HPDE6-E6E7 (cell line): ENCODE results near the gene NEXN.
"Not testable (repeated sequence)": the region's sequence is repeated elsewhere in the genome, so short reads cannot be mapped to it uniquely, and the experiment has no call there.

Experiments
- DNase-seq: peaks from one replicate; pipeline ENCODE4 v3.0.0; 2011; ENCODE audit warnings: missing footprints; ENCODE audit errors: extremely low spot score

The NEXN gene

DNA sequence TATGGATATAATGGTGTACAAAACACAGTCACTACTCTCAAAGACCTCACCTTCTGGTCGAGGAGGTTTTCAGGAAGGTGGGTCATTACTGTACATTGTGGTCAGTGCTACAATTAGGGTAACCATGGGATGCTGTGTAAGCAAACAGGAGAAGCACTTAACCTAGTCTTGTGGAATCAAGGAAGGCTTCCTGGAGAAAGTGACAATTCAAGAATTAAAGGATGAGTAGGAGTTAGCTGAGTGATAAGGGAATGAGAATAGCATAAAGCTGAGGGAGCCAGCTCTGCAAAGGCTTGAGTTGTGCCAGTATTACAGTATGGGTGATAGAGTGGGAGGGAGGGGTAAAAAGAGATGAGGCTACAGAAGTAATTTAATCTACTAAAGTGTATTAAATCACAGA is 17.2 kb downstream of the NEXN start:
- no peak for DNase-seq

GRCh38 chr1:77906019-77906545 is 17.7 kb downstream of the NEXN start:
- no peak for DNase-seq

DNA sequence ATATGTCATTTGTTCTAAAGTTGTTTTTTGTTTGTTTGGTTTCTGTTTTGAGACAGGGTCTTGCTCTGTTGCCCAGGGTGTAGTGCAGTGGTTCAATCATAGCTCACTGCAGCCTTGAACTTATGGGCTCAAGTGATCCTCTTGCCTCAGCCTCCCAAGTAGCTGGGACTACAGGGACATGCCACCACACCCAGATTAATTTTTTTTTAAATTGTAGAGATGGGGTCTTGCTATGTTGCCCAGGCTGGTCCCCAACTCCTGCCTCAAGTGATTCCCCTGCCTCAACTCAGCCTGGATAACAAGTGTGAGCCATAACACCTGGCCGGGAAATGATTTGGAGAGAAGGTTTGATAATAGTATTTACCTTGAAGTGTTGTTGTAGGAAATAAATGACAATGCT is 18.2 kb downstream of the NEXN start:
- no peak for DNase-seq

- DNase-seq, result no peak
These were observed 21.7 kb downstream of the NEXN start for GRCh38 chr1:77910116-77910515.

GRCh38 chr1:77918918-77919317 is 30.5 kb downstream of the NEXN start:
- not testable (repeated sequence) for DNase-seq

DNA sequence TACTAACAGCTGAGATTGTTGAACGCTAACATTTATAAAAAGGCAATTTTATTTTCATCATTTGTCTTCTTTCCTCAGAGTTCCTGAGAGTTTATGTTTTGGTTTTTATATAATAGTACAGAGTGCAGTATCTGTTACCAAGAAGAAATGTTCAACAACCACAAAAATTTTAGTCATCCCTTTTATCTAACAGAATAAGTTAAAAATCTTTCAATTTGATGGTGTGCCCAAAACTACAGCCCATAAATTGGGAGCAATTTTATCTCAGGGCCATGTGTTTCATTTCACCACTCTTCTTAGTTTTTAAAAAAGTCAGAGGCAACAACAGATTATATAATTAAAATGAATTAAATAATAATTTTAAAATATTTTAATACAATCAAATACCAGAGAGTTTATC is 37.1 kb downstream of the NEXN start:
- DNase-seq, result no peak

DNA sequence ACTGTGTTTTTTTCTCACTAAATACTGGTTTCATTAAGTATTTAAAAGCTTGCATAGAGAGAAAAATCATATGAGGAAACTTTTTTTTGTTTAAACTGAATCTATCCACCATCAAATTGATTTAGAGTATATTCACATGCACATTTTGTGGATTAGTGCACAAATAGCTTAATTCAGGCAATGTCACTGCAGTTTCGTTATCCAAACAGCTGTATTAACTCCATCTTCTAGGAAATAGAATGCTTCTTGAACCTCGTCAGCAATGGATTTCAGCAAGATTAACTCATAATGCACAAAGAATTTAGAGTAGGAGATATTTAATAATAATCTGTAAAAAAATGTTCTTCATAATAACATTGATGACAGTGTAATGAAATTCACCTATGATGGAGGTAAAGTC is 37.5 kb downstream of the NEXN start:
- no peak for DNase-seq

GRCh38 chr1:77926561-77927357 is 38.3 kb downstream of the NEXN start:
- DNase-seq, result no peak

DNA sequence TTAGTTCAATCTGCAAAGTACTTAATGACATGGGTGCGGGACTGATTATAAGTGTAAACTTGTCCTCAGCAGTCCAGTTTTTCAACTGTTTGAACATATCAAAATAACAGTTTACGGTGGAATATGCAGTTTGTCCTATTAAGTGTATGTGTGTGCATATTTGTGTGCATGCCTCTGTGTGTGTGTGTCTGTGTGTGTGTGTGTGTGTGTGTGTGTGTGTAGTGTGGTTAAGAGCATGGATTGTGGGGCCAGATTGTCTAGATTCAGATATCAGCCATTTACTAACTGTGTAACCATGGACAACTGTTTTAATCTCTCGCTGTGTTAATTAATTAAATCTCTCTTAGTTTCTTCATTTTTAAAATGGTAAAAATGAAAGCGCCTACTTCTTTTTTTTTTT is 39.0 kb downstream of the NEXN start:
- DNase-seq, result no peak

DNA sequence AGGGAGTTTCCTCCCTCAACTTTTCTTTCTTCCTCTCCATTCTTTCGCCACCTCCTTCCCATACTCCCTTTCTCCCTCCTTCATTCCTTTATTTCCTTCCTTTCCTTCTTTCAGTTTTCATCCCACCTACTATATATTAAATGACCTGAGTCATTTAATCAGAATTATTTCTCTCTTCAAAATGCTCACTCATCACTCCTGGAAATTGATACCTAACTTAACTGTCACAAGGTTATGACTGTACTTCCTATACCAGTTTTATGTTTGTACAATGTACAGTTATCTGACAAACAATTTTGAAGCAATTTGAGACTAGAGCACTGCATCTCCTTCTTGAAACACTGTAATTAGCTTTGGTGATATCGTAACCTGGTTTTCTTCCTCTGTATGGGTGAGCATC is 41.4 kb downstream of the NEXN start:
- DNase-seq, result no peak

DNA sequence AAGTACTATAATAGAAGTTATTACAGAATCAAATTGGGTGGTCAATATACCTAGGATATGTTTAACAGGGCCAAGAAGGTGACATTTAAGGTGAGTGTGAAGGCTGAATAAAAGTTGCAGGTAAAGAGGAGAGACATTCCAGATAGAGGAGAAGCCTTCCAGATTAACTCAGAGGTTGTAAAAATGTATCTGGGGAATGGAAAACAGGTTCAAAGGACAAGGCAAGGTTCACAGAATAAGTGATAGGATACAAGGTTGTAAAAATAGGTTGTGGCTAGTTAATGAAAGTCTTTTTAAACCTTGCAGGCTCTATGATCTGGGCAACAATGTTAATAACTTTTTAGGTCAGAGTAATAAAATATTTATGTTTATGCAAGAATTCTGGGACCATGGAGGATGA is 50.2 kb downstream of the NEXN start:
- DNase-seq, result no peak

- DNase-seq, result no peak
These were observed 52.6 kb downstream of the NEXN start for GRCh38 chr1:77940921-77941570.

DNA sequence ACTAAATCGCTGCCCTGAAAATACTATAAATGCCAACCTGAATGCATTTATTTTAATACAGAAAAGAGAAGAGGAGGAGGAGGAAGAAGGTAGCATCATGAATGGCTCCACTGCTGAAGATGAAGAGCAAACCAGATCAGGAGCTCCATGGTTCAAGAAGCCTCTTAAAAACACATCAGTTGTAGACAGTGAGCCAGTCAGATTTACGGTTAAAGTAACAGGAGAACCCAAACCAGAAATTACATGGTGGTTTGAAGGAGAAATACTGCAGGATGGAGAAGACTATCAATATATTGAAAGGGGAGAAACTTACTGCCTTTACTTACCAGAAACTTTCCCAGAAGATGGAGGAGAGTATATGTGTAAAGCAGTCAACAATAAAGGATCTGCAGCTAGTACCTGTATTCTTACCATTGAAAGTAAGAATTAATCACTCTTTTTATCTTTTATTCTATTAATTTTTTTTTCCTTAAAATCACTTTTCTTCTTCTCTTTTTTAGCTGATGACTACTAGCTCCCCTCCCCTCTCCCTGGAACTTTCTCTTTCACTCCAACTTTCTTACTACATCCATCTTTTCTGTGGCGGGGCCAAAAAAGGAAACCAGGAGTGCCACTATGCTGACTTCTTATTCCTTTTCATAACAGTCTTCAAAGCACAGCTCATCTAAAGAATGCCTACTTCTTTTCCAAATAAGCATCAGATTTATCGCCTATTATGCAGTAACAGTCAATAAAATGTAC is 54.1 kb downstream of the NEXN start:
- DNase-seq, result no peak

- no peak for DNase-seq
These were observed 56.9 kb downstream of the NEXN start for GRCh38 chr1:77945345-77945744.

DNA sequence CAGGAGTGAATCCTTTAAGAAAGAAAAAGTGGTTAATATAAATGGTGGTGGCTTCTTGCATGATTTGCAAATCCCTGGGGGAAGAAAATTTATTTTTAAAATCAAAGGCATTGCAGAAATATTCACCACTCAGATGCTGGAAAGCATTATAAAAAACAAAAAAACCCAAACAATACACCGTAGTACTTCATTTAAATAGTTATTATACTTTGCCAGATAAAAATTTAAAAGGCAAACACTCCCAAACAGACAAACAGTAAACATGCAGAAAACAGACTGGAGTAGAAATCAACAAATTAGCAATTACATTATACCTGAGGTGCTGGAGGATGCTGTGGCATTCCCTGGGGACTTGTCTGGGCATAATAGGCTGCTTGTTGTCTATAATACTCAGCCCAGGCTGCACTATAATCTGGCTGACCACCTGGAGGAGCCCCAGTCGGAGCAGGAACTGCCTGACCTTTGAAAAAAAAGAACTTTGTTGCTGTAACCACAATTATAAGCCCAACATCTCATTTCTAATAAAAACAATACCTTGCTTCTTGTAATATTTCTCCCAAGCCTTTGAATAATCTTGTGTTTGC is 60.5 kb downstream of the NEXN start:
- no peak for DNase-seq

GRCh38 chr1:77950873-77951272 is 62.4 kb downstream of the NEXN start:
- no peak for DNase-seq

DNA sequence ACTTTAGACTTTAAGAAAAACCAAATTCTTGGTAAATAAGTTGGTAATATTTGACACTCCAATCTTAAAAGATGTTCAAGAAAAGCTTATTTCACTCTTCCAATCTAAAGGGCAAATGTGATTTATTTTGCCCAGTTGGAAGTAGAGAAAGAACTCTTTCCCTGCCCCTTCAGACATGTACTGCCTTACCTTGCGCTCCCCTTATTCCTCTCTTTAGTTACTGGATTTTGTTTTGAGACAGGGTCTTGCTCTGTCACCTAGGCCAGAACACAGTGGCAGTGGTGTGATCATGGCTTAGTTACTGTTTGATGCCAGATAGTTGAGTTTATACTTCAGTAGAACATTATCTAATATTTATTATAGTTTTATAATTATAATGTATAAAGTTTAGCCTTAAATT is 62.9 kb downstream of the NEXN start:
- DNase-seq, result no peak

DNA sequence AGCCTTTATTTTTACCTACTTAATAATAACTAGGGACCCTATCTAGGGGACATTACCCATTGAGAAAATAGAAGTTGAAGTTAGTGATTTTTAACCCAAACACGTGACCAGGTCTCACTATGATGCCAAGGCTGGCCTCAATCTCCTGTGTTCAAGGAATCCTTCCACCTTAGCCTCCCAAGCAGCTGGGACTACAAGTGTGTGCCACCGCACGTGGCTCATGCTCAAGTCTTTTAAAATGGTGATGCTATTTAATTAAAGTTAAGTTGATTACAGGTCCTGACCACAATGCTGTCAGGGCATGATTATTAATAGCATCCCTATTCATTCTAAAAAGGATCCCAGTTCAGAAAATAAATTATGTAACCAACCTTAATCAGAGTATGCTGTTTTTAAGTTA is 65.5 kb downstream of the NEXN start:
- DNase-seq, result no peak

DNA sequence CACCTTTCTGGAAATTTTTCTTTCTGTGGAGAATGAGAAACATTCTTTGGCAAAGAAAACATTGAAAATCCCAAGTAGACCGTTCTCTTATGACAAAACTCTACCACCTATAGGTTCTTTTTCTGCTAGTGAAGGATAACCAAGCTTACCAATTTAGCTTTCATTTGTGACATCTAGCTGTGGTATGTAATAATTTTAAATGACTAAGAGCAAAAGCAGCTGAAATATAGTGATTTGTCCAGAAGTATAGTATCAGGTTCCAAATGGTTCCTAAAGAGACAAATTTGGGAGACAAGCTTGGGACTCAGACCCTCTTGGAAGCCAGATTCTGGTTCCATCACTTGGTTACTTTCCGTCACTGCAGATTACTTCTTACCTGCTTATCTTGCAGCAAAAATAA is 66.1 kb downstream of the NEXN start:
- DNase-seq, result no peak

GRCh38 chr1:77955709-77956108 is 67.3 kb downstream of the NEXN start:
- no peak for DNase-seq

DNA sequence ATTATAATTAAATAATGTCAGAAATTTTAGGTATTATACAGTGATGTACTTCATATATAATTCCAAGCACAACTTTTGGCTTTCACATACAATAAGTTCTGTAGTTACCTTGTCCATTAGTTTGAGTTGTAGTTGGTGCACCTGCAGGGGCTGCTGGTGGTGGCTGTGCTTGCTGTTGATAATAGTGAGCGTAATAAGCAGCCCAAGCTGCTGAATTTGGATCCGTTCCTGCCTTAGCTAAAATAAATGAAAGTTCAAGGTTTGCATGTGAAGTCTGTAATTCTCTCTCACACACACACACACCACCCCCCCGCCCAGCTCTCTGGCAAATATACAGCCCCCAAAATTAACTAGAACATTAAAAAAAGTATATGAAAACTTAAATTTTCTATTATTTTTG is 68.0 kb downstream of the NEXN start:
- DNase-seq, result no peak

- DNase-seq, result no peak
These were observed 70.0 kb downstream of the NEXN start for GRCh38 chr1:77958391-77958790.
